CD1c-positive myeloid dendritic cell (primary cell): Measurements from ENCODE around the gene SNX8.

ENCODE experiments used
- DNase-seq: peaks from one replicate; pipeline ENCODE4 v3.0.0-alpha.2; 2016; ENCODE audit errors: extremely low spot score

SNX8 gene

DNA sequence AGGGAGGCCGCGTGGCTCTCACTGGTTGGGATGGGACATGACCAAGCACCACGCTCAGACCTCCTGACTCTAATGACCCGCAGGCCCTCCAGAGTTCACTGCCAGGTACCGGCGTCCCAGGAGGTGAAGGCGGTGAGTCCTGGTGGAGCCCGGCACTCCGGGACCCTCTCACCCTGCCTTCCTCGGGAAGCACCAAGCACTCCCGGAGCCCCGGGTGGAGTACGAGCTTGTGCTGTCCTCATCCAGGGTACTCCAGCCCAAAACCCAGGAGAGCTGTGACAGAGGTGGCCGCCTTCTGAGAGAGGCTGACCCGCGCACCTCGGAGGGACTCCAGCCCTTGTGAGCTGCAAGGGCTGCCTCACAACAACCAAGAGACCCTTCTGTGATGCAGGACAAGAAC, 90.9 kb downstream of the SNX8 start:
- DNase-seq, result no peak

DNA sequence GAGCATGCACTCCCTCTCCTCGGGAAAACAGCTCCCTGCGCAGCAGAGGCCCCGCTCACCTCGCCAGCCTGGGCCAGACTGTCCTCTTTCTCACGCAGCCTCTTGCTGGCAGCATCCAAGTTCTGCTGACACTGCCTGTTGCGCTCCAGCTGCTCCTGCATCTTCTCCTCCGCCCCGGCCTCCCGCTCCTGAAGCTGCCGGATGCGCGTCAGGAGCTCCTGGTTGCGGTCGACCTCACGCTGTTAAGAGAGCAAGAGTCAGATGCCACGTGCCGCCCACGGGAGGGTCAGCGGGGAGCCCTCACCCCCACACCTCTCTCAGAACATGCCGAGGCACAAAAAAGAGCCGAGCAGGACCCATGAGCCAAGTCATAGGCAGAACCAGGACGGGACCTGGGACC, 91.7 kb downstream of the SNX8 start:
- DNase-seq, result no peak

DNA sequence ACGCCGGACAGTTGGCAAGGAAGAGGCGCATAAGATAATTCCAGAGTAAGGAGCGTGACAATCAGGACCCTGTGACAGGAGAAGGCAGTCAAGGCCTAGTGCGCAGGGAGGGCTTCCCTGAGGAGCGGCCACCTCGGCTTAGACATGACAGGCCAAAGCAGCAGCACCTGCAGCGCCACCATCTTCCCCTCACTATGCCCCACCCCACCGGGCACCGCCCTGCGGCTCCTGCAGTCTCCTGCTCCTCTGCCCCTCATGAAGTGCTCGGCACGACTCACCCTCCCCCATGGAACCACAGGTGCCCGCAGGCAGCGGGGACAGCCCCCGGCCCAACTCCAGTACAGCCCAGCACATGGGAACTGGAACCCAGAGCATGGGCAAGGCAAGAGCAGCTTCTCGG, 93.3 kb downstream of the SNX8 start:
- DNase-seq, result no peak

DNA sequence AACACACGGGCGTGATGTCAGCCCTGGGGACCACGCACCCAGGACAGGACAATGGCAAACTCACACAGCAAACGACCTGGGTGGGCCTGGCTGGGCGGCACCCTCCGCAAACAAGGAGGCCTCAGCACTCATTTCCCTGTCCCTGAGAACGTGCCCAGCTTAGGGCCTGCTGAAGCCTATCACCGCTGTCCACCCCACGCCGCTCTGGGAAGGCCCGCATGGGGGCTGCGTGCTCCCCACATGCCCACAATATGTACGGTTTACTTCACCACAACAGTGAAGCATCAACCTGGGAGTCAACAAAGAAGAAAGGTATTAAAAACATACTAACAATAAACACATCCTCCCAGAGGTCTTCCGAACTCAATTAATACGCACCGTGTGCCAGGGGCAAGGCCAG, 93.7 kb downstream of the SNX8 start:
- no peak for DNase-seq

DNA sequence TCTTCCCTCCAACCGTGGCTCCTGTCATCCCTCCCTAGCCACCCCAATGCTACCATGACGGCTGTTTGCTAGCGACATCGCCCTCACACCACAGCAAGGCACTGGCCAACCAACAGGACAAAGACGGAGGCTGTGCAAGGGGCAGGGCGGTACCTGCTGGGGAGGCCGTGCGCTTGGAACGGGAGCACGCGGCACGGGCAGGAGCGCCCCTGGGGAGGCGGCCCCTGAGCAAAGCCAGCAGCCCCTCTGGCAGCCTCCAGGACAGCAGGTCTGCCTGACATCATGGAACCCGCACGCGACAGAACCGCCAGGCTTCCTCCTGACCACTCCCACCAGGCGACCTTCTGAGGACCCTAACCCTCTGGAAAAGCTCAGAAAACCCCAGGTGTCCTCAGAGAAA, 94.2 kb downstream of the SNX8 start:
- DNase-seq, result no peak

DNA sequence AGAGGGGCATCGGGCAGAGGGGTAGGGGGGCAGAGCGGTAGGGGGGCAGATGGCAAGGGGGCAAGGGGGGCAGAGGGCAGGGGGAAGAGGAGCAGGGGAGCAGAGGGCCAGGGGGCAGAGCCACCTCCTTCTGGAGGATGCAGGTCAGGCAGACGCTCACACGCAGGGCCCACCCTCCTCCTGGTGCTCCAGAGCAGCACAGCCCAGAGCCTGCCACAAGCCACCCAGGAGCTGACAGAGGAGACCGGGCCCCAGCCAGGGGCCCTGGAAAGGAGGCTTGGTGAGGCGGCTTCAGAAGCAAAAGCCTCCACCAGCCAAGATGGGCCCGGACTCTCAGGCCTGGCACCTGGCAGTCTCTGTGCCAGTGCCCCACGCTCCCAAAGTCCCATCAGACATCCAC, 94.6 kb downstream of the SNX8 start:
- no peak for DNase-seq

DNA sequence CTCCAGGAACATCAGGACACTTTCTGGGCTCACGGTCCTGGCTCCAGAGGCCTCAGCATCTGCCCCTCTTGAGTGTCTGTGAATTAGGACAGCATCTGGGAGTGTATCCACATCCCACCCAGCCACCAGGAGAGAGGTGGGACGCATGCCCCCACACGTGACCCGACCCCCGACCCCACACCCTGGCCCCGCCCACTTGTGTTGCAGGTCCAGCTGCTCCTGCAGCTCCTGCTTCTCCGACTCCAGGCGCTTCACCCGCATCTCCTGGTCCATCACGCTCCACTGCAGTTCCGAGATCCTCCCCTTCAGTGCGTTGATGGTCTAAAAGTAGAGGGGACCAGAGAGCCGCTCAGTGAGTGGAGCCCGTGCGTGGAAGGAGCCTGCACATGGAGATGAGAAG, 95.1 kb downstream of the SNX8 start:
- no peak for DNase-seq

DNA sequence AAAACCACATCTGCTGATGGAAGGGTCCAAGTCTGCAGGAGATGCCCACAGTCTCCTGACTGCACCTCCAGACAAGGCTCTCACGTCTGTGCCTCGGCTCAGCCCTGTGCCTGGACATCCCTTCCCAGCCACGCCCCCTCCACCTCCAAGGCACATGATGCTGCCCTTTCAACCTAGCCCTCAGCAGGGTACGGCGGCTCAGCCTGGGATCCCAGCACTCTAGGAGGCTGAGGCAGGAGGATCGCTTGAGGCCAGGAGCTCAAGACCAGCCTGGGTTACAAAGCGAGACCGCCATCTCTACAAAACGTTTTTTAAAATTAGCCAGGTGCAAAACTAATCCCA, 95.8 kb downstream of the SNX8 start:
- no peak for DNase-seq

DNA sequence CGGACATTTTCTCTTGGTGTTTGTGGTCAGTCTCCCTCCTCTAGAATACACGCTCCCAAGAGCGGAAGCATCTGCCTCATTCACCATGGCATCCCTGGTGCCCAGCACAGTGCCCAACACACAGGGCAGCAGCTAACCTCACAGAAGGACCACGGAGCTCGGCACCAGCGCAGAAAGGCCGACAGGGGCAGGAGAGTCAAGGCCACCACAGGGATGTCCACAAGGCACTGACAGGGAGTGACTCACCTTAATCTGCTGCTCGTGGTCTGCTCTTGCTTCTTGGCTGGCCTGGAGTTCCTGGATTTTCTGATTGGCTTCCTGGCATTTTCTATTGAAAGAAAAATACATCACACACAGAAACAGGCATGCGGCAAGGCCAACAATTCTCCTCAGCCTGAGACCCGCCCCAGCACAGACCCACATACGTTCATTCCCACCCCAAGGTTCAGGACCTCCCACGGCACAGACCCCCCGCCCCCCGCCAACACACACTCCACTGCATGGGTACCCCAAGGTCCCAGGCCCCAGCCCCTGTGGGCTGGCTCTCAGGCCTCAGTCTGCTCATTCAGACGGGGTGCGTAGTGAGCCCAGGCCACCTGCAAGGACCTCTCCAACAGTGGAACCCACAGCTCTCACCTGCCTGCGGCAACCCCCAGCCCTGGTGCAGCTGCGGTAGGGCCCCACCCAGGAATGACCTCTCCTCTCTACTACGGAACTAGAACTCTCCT, 96.4 kb downstream of the SNX8 start:
- DNase-seq, result no peak

DNA sequence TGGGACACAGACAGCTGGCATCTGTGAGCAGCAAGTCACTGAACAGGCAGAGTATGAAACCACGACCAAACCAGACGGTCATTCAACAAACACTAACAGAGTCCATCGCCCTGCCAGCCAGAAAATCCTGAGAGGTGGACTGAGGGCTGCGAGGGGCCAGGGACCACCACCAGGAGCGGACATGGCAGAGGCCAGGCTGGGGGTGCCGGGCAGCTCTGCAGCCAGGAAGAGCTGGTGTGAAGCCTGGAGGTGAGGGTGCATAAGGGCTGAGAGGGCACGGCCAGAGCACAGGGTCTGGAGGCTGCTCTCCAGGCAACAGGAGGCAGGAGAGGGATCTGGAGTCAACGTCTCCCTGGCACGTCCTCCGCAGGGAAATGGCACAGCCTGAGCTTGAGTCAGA, 97.0 kb downstream of the SNX8 start:
- no peak for DNase-seq

DNA sequence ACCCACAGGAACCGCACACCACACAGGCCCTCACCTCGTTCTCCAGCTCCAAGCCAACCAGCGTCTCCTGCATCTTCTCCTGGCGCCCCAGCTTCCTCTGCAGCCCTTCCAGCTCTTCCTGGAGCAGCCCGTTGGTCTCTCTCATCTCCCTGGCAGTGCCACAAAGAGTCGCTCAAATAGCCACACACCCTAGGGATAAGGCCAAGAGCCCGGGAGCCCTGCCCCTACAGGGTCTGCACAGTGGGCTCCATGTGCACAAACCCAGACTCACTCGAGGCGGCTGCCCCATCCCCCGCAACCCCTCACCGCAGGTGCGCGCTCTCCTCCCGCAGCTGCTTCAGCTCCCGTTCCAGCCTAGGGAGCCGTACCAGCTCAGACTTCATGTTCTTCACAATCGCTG, 98.4 kb downstream of the SNX8 start:
- DNase-seq, result no peak

DNA sequence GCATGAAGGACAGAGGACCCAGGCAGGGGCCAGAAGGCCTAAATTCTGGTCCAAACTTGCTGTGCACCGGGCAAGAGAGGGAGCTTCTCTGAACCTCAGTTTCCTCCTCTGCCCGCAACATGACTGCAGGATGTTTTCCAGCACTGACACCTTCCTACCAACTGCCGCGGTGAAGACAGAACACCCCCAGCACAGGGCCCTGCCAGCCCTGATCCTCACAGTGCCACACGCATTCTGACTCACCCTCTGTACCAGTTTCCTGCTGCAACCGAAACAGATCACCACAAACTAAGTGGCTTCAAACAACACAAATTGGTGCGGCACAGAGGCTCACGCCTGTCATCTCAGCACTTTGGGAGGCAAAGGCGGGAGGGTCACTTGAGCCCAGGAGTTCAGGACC, 99.6 kb downstream of the SNX8 start:
- no peak for DNase-seq

DNA sequence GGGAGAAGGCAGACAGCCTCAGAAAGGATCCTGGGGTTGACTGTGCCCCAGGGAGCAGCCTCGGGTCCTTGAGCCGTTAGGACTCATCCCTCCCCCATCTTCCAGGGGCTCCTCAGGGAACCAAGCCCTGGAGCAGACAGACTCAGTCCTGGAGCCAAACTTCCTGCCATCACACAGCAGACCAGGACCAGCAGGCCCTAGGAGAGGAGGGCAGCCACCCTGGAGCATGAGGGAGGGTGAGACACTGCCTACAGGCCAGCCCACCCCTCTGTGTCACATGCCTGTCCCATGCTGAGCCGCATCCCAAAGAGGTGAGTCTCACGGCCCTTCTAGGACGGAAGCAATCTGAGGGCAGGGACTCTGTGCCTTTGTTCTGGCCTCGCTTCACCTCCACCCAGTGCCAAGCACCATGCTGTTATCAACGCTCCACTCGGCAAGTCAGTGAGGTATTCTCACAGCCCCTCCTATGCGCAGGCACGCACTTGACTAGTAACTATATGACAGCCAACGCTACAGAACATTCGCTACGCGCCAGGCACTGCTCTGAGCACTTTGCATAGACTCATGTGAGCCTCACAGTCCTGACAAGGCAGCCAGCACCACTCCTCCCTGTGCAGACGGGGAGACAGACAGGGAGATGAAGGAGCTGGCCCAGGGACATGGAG, 100.6 kb downstream of the SNX8 start:
- no peak for DNase-seq

DNA sequence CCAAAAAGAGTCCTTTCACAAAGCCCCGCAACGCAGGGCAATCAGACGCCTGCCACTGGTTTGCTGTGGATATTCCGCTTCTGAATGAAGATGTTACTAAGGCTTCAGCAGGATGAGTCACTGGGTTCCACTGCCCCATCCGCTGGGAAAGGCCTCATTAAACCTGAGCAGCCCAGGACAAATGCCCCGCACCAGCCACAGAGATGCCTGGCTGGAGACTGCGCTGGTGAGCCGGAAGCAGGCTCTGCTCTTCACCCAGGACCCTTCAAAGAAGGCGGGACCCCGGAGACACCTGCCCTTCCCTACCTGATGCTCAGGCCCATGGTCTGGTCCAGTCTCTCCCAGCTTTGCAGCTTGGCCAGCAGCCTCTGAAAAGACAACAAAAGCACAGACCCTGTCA, 101.3 kb downstream of the SNX8 start:
- no peak for DNase-seq

DNA sequence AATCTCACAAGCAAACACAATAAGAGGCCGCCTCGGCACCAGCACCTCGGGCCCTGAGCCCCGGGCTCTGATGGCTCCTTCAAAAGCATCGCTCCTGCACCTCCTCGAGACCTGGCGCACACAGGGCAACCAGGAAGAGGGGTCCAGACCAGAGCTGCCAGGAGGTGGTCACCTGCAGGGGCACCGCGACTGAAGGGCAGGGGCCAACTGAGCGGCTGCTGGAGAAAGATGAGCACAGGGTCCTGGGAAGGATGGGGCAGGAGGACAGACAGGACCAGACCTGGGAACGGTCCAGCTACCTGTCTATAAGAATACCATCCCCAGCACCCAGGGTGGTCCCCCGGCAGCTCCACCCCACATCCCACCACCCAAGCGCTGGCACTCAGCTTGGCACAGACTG, 102.3 kb downstream of the SNX8 start:
- DNase-seq, result no peak

DNA sequence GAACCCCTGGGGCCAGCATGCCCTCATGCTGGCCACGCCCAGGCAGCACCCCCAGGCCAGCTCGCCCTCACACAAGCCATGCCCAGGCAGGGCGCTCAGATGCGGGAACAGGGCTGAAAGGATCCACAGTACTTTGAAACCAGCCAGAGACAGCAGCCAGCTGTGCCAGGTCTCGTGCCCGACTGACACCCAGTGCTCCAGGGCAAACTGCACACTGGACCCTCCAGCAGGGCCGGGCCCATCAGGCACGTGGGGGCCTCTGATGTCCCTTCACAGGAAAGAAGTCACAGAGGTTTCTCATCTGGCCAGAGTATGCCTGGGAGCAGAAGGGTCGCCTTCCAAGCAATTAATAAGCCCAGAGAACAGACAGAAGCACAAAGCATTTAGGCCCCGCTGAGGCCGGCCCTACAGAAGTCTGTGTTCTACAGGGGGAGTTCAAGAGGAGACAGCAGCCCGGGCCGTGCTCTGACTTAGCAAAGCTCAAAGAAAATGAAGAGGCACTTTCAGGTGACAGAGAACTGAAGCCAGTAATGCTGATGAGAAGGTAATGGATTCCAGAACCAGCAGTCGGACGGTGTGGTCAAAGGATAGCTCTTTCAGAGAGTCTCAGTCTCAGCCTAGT, 102.9 kb downstream of the SNX8 start:
- DNase-seq, result no peak

DNA sequence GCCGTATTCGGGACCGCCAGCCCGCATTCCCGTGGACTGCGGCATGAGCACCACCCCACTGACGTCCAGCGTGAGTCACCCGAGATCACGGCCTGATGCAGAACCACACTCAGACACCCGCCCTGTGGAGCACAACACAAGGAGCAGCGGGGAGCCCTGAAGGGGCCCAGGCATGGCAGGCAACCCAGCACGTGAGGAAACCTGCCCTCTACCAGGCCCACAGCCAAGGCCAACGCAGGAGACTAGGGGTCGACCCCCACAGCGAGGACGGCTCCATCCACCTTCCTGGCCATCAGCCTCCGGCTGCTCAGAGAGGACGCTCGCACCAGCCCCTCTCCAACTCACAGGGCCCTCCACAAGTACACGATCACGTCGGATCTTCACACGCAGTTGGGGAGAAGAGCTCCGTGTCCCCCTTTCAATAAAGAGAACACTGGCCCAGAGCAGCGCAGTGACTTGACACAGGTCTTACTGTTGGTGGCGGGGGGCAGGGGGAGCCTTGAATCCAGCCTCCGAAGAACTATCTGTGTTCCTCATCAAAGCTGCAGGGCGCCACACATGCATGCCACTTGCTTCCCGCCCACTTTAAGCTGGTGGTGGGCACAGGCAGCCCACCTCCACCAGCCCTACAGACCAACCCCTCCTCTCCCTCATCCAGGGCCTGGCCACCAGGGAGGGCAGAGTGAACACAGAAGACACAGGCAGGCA, 103.5 kb downstream of the SNX8 start:
- no peak for DNase-seq

DNA sequence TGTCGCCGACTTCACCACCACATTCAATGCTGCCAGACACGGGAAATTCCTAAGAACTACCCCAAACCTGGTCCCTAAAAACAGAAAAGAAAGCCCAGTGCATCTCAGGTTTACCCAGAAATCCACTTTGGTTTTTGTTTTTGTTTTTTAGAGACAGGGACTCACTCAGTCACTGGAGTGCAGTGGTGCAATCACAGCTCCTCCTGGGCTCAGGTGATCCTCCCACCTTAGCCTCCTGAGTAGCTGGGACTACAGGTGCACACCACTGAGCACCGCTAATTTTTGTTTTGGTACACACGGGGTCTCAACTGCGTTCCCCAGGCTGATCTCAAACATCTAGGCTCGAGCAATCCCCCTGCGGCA, 104.3 kb downstream of the SNX8 start:
- no peak for DNase-seq

DNA sequence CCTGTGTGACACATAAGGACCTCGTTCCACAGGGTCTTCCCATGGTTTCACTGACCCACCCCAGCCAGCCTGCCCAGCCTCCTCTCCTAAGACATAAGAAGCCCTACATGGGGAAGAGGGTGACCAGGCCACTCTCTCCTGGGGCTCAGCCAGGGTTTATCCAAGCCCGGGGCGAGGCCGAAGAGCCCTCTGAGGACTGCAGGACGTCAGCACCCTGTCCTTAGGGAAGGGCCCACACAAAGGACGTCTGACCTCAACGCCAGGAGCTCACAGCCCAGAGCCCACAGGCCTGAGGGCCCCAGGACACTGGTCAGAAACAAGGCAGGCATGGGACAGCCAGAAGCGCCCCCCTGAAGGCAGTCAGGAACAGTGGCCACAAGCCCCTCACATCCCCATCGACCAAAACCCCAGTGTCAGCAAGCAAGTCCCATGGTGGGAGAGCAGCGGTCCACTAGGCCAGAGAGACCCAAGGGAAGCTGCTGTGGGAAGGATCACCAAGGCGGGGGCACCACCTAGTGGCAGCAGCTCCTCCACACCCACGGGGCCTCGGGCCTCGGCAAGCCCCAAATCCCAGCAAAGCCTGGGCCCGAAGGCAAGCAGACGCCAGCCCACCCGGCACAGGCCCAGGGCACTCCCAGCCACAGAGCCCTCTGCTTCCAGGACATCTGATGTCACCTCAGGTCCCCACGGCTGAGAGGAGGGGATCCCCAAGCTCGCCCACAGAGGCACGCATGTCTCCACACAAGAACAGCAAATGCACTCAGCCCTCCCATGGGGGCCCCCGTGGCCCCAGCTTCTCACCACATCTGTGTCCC, 104.9 kb downstream of the SNX8 start:
- peak; percentile 33 for DNase-seq

DNA sequence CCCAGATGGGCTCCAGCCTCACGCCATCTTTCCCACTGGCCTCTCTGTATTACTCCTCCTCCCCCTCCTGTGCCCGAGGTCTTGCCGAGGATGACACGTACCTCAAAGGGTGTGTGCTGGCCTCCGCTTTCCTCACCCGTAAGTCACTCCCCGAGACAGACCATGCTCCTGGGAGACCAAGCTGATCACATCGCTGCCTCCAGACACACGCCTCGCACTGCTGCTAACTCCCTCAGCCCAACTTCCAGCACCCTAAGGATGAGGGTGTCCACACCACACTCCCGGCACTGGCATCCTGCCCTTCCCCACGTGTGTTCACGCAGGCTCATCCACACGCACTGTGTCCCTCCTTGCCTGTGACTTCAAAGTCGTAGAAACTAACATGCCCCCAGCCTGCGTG, 105.5 kb downstream of the SNX8 start:
- DNase-seq, result no peak

DNA sequence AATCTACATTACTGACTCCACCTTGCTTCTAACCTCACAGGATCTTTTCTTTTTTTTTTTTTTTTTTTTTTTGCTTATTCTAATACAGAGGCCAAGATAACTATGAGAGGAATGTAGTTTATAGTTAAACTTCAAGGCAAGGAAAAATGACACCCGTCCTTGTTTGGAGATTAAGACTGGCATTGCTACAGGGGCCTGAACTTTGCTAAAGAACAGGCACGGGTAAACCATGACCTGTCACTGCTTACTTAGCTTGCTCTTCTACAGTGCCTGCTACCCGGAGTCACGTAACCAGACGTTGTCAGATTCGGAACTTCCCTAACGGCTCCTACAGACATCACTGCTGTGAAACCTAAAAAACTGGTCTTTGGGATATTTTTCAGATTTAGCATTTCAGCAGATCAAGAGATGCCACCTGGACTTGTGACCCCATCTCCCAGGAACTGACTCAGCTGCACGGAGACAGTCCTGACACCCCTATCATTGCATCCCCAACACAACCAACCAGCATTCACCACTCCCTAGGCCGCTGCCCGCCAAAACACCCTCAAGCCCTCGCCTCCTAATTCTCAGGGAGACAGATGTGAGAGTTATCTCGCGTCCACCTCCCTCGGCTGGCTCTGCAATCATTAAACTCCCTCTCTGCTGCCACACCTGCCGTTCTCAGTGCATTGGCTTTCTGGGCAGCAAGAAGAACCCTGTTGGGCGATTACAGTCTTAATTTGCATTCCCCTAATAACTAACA, 109.0 kb downstream of the SNX8 start:
- DNase-seq, result no peak
